K562 (cell line): ENCODE measurements around the gene AIDA. TPM values are rescaled to one million over a fixed set of nuclear protein-coding genes. Genes with fewer than 3 reads are reported as not detected.

ENCODE experiments used
- ATAC-seq: fragments of 200-7000 bp; cut with Tn5 transposase; 3 replicates; pipeline ENCODE4 v1.9.1; 2020; ENCODE audit warnings: moderate library complexity
- BruUV-seq: library from RNA; stranded (reverse); fragments of 400-500 nt; replicated peaks from 2 replicates; lab custom pipeline; 2021; lab: Mats Ljungman, UMichigan
- CTCF ChIA-PET: fragments of 300-600 bp; formaldehyde crosslinking; extraction: SDS; loops from one replicate; lab custom pipeline; 2021; ENCODE audit warnings: low intra/inter-chr PET ratio; lab: Yijun Ruan, JAX
- POLR2A ChIA-PET: fragments of 300-600, 350-650 bp; sonication (Branson Sonifier 250); formaldehyde crosslinking; extraction: SDS; loops from one replicate; lab custom pipeline; 2021; ENCODE audit warnings: antibody characterized with exemption, inconsistent platforms; lab: Yijun Ruan, JAX
- DNase-seq, 4 experiments: peaks; one replicate each; pipeline versions ENCODE4 v3.0.0 to v3.0.0-alpha.2; 2011 to 2018; ENCODE audit warnings: low spot score in 3 of 4, mixed read lengths in 3 of 4; ENCODE audit errors: extremely low read depth in 1 of 4
- FAIRE-seq: peaks from 2 replicates; lab custom pipeline; 2011; peaks lifted over from hg19 to GRCh38; lab: Jason Lieb, UNC
- H2AFZ ChIP-seq: 2 replicates; pipeline ENCODE4 v1.6.0; 2011; ENCODE audit warnings: low read depth, low read length, control low read depth, inconsistent platforms
- H3K27ac ChIP-seq: fragments of 200-600 bp; 3 replicates; pipeline ENCODE4 v1.8.0; 2011; ENCODE audit warnings: low read depth, mild to moderate bottlenecking, control low read depth, inconsistent platforms, low read length, moderate library complexity, mixed read lengths; ENCODE audit errors: extremely low read depth
- H3K27me3 ChIP-seq, 2 experiments: fragments of 300-600 bp in 1 of 2; 2 replicates in 1 of 2; 3 replicates in 1 of 2; pipeline versions ENCODE4 v1.6.0 to v1.8.0; 2011; ENCODE audit warnings: inconsistent platforms in 2 of 2, low read length in 2 of 2, mild to moderate bottlenecking in 1 of 2, mixed read lengths in 1 of 2, moderate library complexity in 1 of 2; ENCODE audit not compliant: control insufficient read depth in 2 of 2, insufficient read depth in 2 of 2
- H3K36me3 ChIP-seq: fragments of 300-600 bp; 3 replicates; pipeline ENCODE4 v1.8.0; 2011; ENCODE audit warnings: mild to moderate bottlenecking, low read length, inconsistent platforms; ENCODE audit not compliant: control insufficient read depth, insufficient read depth
- H3K4me1 ChIP-seq, 2 experiments: fragments of 200-600 bp in 1 of 2; replicated peaks in 1 of 2; 2 replicates in 1 of 2; 3 replicates in 1 of 2; pipeline versions ENCODE4 v1.5.1 to v1.8.0; 2011; ENCODE audit warnings: inconsistent platforms in 2 of 2, low read length in 2 of 2, mild to moderate bottlenecking in 1 of 2, mixed read lengths in 1 of 2, moderate library complexity in 1 of 2; ENCODE audit not compliant: control insufficient read depth in 2 of 2, insufficient read depth in 2 of 2
- H3K4me2 ChIP-seq: 2 replicates; pipeline ENCODE4 v1.6.1; 2011; ENCODE audit warnings: low read length, control low read depth, inconsistent platforms, mixed read lengths; ENCODE audit not compliant: insufficient read depth
- H3K4me3 ChIP-seq: fragments of 200-600 bp; sonication (generic), shearing (Covaris generic); 2 replicates; pipeline ENCODE4 v1.5.1; 2016; ENCODE audit warnings: control low read depth, inconsistent platforms
- H3K79me2 ChIP-seq: fragments of 200-600 bp; 3 replicates; pipeline ENCODE4 v1.8.0; 2011; ENCODE audit warnings: low read length, inconsistent platforms; ENCODE audit not compliant: control insufficient read depth, insufficient read depth
- H3K9ac ChIP-seq, 2 experiments: 2 replicates each; pipeline versions ENCODE4 v1.6.0 to v1.6.1; 2011; ENCODE audit warnings: low read depth in 2 of 2, low read length in 2 of 2, control low read depth in 1 of 2, inconsistent platforms in 1 of 2, mild to moderate bottlenecking in 1 of 2, mixed read lengths in 1 of 2; ENCODE audit not compliant: insufficient read depth in 1 of 2
- H3K9me1 ChIP-seq: one replicate; pipeline ENCODE4 v1.6.0; 2011; ENCODE audit warnings: inconsistent platforms, mild to moderate bottlenecking, low read length, moderate library complexity; ENCODE audit not compliant: control insufficient read depth, insufficient read depth
- H3K9me3 ChIP-seq: replicated peaks from 2 replicates; pipeline ENCODE4 v1.5.1; 2011; ENCODE audit warnings: low read depth, low read length, inconsistent platforms; ENCODE audit not compliant: control insufficient read depth, insufficient read depth
- H4K20me1 ChIP-seq: replicated peaks from 2 replicates; pipeline ENCODE4 v1.6.1; 2011; ENCODE audit warnings: low read length, inconsistent platforms, mixed read lengths; ENCODE audit not compliant: control insufficient read depth, insufficient read depth
- DMBX1 ChIP-seq: fragments of 250-450 bp; sonication (Bioruptor Pico); IDR thresholded peaks from 2 replicates; pipeline ENCODE4 v1.8.0; 2022; ENCODE audit warnings: inconsistent platforms, mild to moderate bottlenecking, moderate library complexity, borderline replicate concordance
- GTF2B ChIP-seq: IDR thresholded peaks from 2 replicates; pipeline ENCODE4 v1.6.1; 2011; ENCODE audit not compliant: insufficient read length; ENCODE audit errors: extremely low read depth
- MYC ChIP-seq, 2 experiments: fragments of 250-450 bp in 1 of 2; sonication (Bioruptor Pico) in 1 of 2; IDR thresholded peaks; 2 replicates each; pipeline versions ENCODE4 v1.5.1 to v1.6.1; 2012 to 2021; ENCODE audit warnings: low read depth in 2 of 2, borderline replicate concordance in 1 of 2, improper control_type of control experiment in 1 of 2, low read length in 1 of 2, mild to moderate bottlenecking in 1 of 2, moderate library complexity in 1 of 2
- NR3C1 ChIP-seq: sonication (generic); formaldehyde crosslinking; IDR thresholded peaks from 2 replicates; pipeline ENCODE4 v1.8.1; 2022; ENCODE audit warnings: missing genetic modification reagents
- PHTF2 ChIP-seq: fragments of 250-450 bp; sonication (Bioruptor Pico); IDR thresholded peaks from 2 replicates; pipeline ENCODE4 v1.5.0; 2021; ENCODE audit warnings: mild to moderate bottlenecking
- STAG1 ChIP-seq: sonication (generic); formaldehyde crosslinking; IDR thresholded peaks from 2 replicates; pipeline ENCODE4 v1.5.0; 2020; ENCODE audit warnings: missing genetic modification reagents, borderline replicate concordance
- WGBS: fragments of 100-300 bp; shearing (Covaris generic); methylation state at CpG from one replicate; pipeline ENCODE4 v1.1.6; 2016; ENCODE audit warnings: low coverage, mixed read lengths; ENCODE audit not compliant: insufficient coverage; ENCODE audit errors: missing lambda C conversion rate; 5-methylcytosine and 5-hydroxymethylcytosine counted together
- in situ Hi-C: fragments of 300-500 bp; cut with MboI; formaldehyde crosslinking; loops from 4 replicates; pipeline ENCODE4 v1.15.0; 2018; ENCODE audit warnings: inconsistent platforms, mixed read lengths
- intact Hi-C: fragments of 100-400 bp; cut with micrococcal nuclease; formaldehyde crosslinking; loops from 2 replicates; pipeline ENCODE4 v1.14.2; 2022
- polyA plus RNA-seq, 8 experiments: library from polyadenylated mRNA; depleted of rRNA in 4 of 8; stranded (reverse) in 5 of 8; unstranded in 3 of 8; fragments of >200 nt; fragmentation: Nextera tagmentation in 2 of 8; fragmentation: Illumina TruSeq in 1 of 8; extraction: Ambion mirVana in 2 of 8; extraction: Trizol in 1 of 8; gene quantifications; 2 replicates each; pipeline versions ENCODE4 v1.2.1 to v1.2.3, GENCODE V29; 2011 to 2014; ENCODE audit warnings: inconsistent platforms in 1 of 8, missing spikeins in 1 of 8
- total RNA-seq, 7 experiments: library from RNA; depleted of rRNA in 6 of 7; stranded (reverse); fragments of >200 nt in 6 of 7; fragmentation: Illumina TruSeq in 2 of 7; extraction: Trizol in 2 of 7; gene quantifications; 2 replicates each; pipeline versions ENCODE4 v1.2.1 to v1.2.3, GENCODE V29; 2011 to 2021; ENCODE audit warnings: low replicate concordance in 1 of 7
- TF ChIP-seq, protein P1 (sequence below): fragments of 250-450 bp; sonication (Bioruptor Pico); IDR thresholded peaks from 2 replicates; pipeline ENCODE4 v1.9.0; 2021; ENCODE audit warnings: mild to moderate bottlenecking, inconsistent platforms
- TF ChIP-seq, protein P2 (sequence below), 2 experiments: fragments of 450-650 bp in 1 of 2; IDR thresholded peaks; 2 replicates each; pipeline ENCODE4 v1.6.1; 2011 to 2017; ENCODE audit warnings: low read depth in 2 of 2, antibody characterized with exemption in 1 of 2, borderline replicate concordance in 1 of 2, low read length in 1 of 2, mild to moderate bottlenecking in 1 of 2, mixed read lengths in 1 of 2; ENCODE audit not compliant: control insufficient read depth in 1 of 2
- TF ChIP-seq, protein P3 (sequence below): sonication (generic); formaldehyde crosslinking; IDR thresholded peaks from 2 replicates; pipeline ENCODE4 v1.8.0; 2022; ENCODE audit warnings: mild to moderate bottlenecking, missing genetic modification reagents, borderline replicate concordance

The AIDA gene
- total and polyA plus RNA-seq, 9 of the 15 experiments (the other 6 are each of a cell fraction or from before 2014, with no cell fraction given), result 18.2 to 77.9 (median 24.9) TPM

DNA sequence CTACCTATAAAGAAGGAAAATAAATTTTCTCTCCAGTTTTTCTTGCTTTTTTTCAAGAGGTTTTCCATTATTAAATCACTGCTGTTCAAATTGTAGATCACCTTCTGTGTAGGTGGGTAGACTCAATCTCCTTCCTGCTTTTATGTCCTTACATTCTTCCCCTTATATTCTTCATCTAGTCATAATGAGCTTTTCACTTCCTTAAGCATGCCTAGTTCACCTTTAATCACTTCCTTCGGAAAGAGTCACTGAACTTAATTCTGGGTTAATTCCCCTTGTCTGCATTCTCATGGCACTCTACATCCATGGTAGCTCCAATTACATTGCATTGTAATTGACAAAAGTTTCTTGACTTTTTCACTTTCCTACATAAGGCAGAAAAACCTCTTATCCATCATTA is 18.6 kb upstream of the AIDA start (continued):
- TF ChIP-seq, protein P1, sequence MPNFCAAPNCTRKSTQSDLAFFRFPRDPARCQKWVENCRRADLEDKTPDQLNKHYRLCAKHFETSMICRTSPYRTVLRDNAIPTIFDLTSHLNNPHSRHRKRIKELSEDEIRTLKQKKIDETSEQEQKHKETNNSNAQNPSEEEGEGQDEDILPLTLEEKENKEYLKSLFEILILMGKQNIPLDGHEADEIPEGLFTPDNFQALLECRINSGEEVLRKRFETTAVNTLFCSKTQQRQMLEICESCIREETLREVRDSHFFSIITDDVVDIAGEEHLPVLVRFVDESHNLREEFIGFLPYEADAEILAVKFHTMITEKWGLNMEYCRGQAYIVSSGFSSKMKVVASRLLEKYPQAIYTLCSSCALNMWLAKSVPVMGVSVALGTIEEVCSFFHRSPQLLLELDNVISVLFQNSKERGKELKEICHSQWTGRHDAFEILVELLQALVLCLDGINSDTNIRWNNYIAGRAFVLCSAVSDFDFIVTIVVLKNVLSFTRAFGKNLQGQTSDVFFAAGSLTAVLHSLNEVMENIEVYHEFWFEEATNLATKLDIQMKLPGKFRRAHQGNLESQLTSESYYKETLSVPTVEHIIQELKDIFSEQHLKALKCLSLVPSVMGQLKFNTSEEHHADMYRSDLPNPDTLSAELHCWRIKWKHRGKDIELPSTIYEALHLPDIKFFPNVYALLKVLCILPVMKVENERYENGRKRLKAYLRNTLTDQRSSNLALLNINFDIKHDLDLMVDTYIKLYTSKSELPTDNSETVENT (CRISPR knock-in tag), result no peak
- TF ChIP-seq, all 486 proteins: peak for 0

GRCh38 chr1:222728746-222729145 is 16.5 kb upstream of the AIDA start:
- BruUV-seq, result no TSS peak
- Histone ChIP-seq H3K36me3 (peaks cover 90% of the 10 kb centered on the region), H3K4me1 (no peaks in the 10 kb centered on the region), H3K9ac (no peak overlapping the region), H3K4me2 (no peak overlapping the region), H3K9me1 (no peaks in the 10 kb centered on the region), H3K9me3 (no peaks in the 10 kb centered on the region), H4K20me1 (no peaks in the 10 kb centered on the region), H3K79me2 (no peaks in the 10 kb centered on the region), H2AFZ (no peak overlapping the region), H3K4me3 (no peak overlapping the region), H3K27me3 (no peaks in the 10 kb centered on the region), H3K27ac (no peak overlapping the region)
- intact Hi-C loops, result no loop called here
- WGBS, result 84% methylated on average over 1 of the region's 1 CpG
- CTCF ChIA-PET, result no interaction called here
- in situ Hi-C loops, result no loop called here
- POLR2A ChIA-PET, result interaction anchor here (1.4 kb wide), 1 partner anchor 16 kb away, joined by 4 read pairs; no protein-coding TSS in a partner anchor
- no peak for DNase-seq
- FAIRE-seq, result no peak
- ATAC-seq, result no peak
- no peak for TF ChIP-seq STAG1 (CRISPR knock-in tag)
- TF ChIP-seq MYC (IDR thresholded peaks at IDR 0.05; ENCODE audit: low read depth, low read length), result no peak
- TF ChIP-seq MYC (CRISPR knock-in tag; IDR thresholded peaks at IDR 0.05; ENCODE audit: borderline replicate concordance, low read depth), result no peak
- no peak for TF ChIP-seq NR3C1
- TF ChIP-seq, protein P2, sequence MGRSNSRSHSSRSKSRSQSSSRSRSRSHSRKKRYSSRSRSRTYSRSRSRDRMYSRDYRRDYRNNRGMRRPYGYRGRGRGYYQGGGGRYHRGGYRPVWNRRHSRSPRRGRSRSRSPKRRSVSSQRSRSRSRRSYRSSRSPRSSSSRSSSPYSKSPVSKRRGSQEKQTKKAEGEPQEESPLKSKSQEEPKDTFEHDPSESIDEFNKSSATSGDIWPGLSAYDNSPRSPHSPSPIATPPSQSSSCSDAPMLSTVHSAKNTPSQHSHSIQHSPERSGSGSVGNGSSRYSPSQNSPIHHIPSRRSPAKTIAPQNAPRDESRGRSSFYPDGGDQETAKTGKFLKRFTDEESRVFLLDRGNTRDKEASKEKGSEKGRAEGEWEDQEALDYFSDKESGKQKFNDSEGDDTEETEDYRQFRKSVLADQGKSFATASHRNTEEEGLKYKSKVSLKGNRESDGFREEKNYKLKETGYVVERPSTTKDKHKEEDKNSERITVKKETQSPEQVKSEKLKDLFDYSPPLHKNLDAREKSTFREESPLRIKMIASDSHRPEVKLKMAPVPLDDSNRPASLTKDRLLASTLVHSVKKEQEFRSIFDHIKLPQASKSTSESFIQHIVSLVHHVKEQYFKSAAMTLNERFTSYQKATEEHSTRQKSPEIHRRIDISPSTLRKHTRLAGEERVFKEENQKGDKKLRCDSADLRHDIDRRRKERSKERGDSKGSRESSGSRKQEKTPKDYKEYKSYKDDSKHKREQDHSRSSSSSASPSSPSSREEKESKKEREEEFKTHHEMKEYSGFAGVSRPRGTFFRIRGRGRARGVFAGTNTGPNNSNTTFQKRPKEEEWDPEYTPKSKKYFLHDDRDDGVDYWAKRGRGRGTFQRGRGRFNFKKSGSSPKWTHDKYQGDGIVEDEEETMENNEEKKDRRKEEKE (IDR thresholded peaks at IDR 0.05; ENCODE audit: borderline replicate concordance in 1 of 2, control insufficient read depth in 1 of 2, low read depth in 2 of 2, low read length in 1 of 2), result no peak
- no peak for TF ChIP-seq DMBX1 (CRISPR knock-in tag)
- TF ChIP-seq PHTF2 (CRISPR knock-in tag), result no peak
- TF ChIP-seq GTF2B, result no peak
- TF ChIP-seq, protein P3, sequence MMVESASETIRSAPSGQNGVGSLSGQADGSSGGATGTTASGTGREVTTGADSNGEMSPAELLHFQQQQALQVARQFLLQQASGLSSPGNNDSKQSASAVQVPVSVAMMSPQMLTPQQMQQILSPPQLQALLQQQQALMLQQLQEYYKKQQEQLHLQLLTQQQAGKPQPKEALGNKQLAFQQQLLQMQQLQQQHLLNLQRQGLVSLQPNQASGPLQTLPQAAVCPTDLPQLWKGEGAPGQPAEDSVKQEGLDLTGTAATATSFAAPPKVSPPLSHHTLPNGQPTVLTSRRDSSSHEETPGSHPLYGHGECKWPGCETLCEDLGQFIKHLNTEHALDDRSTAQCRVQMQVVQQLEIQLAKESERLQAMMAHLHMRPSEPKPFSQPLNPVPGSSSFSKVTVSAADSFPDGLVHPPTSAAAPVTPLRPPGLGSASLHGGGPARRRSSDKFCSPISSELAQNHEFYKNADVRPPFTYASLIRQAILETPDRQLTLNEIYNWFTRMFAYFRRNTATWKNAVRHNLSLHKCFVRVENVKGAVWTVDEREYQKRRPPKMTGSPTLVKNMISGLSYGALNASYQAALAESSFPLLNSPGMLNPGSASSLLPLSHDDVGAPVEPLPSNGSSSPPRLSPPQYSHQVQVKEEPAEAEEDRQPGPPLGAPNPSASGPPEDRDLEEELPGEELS (CRISPR knock-in tag), result no peak
